ENCODE results near the gene NKAIN2.

NKAIN2 gene

GRCh38 chr6:124797224-124797623 is 993.6 kb downstream of the NKAIN2 start:
- Histone ChIP-seq H4K91ac (ENCODE audit: low read depth, low read length) (no peak overlapping the region), H3K79me2 (ENCODE audit: control insufficient read depth, insufficient read depth, low read length, poor library complexity) (no peaks in the 10 kb centered on the region), H2BK12ac (ENCODE audit: low read length) (no peak overlapping the region), H4K8ac (ENCODE audit: low read depth, low read length) (no peak overlapping the region), H3K9ac (ENCODE audit: low read length) (no peak overlapping the region), H2AK5ac (ENCODE audit: low read length) (no peak overlapping the region), H4K12ac (ENCODE audit: low read depth, low read length) (no peak overlapping the region), H3K27me3 (ENCODE audit: insufficient read depth, low read length) (no peaks in the 10 kb centered on the region), H3K27ac (ENCODE audit: low read depth, low read length) (no peak overlapping the region), H2BK120ac (ENCODE audit: insufficient read depth, low read length, poor library complexity) (no peak overlapping the region), H2BK5ac (ENCODE audit: low read depth, low read length, poor library complexity) (no peak overlapping the region), H3K4me2 (ENCODE audit: low read length) (no peak overlapping the region), H3K23ac (ENCODE audit: low read length) (no peak overlapping the region), H3K18ac (ENCODE audit: low read length) (no peak overlapping the region), H3K14ac (ENCODE audit: low read length) (no peak overlapping the region), H3K79me1 (ENCODE audit: low read length) (no peaks in the 10 kb centered on the region), H3K4ac (ENCODE audit: low read depth, low read length) (no peak overlapping the region), H2AFZ (ENCODE audit: insufficient read depth, low read length, poor library complexity) (no peak overlapping the region), H3K4me1 (ENCODE audit: control insufficient read depth in 1 of 2, insufficient read depth in 2 of 2, low read length in 2 of 2) (no peaks in the 10 kb centered on the region), H3K36me3 (ENCODE audit: control insufficient read depth in 1 of 2, insufficient read depth in 2 of 2, low read length in 2 of 2) (no peaks in the 10 kb centered on the region), H3K9me3 (ENCODE audit: insufficient read depth, low read depth, low read length) (no peaks in the 10 kb centered on the region), H3K4me3 (ENCODE audit: low read depth, low read length) (no peak overlapping the region)
- no peak for DNase-seq

- Histone ChIP-seq H3K4ac (ENCODE audit: low read depth, low read length) (no peak overlapping the region), H2BK12ac (ENCODE audit: low read length) (no peak overlapping the region), H4K12ac (ENCODE audit: low read depth, low read length) (no peak overlapping the region)
These were observed 995.4 kb downstream of the NKAIN2 start for GRCh38 chr6:124798942-124799496.

GRCh38 chr6:124799638-124800037 is 996.0 kb downstream of the NKAIN2 start:
- DNase-seq: no peak
- no peak overlapping the region for H3K14ac ChIP-seq (ENCODE audit: low read length)
- H3K9me3 ChIP-seq (ENCODE audit: insufficient read depth, low read depth, low read length): no peaks in the 10 kb centered on the region
- no peaks in the 10 kb centered on the region for H3K79me1 ChIP-seq (ENCODE audit: low read length)
- H3K4me3 ChIP-seq (ENCODE audit: low read depth, low read length): no peak overlapping the region
- H4K12ac ChIP-seq (ENCODE audit: low read depth, low read length): no peak overlapping the region
- no peak overlapping the region for H2AK5ac ChIP-seq (ENCODE audit: low read length)
- no peak overlapping the region for H4K8ac ChIP-seq (ENCODE audit: low read depth, low read length)
- H3K27ac ChIP-seq (ENCODE audit: low read depth, low read length): no peak overlapping the region
- no peaks in the 10 kb centered on the region for H3K27me3 ChIP-seq (ENCODE audit: insufficient read depth, low read length)
- no peaks in the 10 kb centered on the region for H3K36me3 ChIP-seq (ENCODE audit: control insufficient read depth in 1 of 2, insufficient read depth in 2 of 2, low read length in 2 of 2)
- H3K4me1 ChIP-seq (ENCODE audit: control insufficient read depth in 1 of 2, insufficient read depth in 2 of 2, low read length in 2 of 2): no peaks in the 10 kb centered on the region
- H3K4me2 ChIP-seq (ENCODE audit: low read length): no peak overlapping the region
- no peak overlapping the region for H3K4ac ChIP-seq (ENCODE audit: low read depth, low read length)
- no peak overlapping the region for H2BK120ac ChIP-seq (ENCODE audit: insufficient read depth, low read length, poor library complexity)
- no peak overlapping the region for H2AFZ ChIP-seq (ENCODE audit: insufficient read depth, low read length, poor library complexity)
- H3K79me2 ChIP-seq (ENCODE audit: control insufficient read depth, insufficient read depth, low read length, poor library complexity): no peaks in the 10 kb centered on the region
- H2BK12ac ChIP-seq (ENCODE audit: low read length): no peak overlapping the region
- H2BK5ac ChIP-seq (ENCODE audit: low read depth, low read length, poor library complexity): no peak overlapping the region
- no peak overlapping the region for H3K9ac ChIP-seq (ENCODE audit: low read length)
- H3K18ac ChIP-seq (ENCODE audit: low read length): no peak overlapping the region
- H3K23ac ChIP-seq (ENCODE audit: low read length): no peak overlapping the region
- H4K91ac ChIP-seq (ENCODE audit: low read depth, low read length): no peak overlapping the region

More at GRCh38 chr6:124798942-124799496, 995.4 kb downstream of the NKAIN2 start:
- 100% methylated on average over 1 of the region's 3 CpGs for WGBS (ENCODE audit: extremely low coverage, insufficient coverage, insufficient read length)
- no peaks in the 10 kb centered on the region for H3K36me3 ChIP-seq (ENCODE audit: control insufficient read depth in 1 of 2, insufficient read depth in 2 of 2, low read length in 2 of 2)
- no peak overlapping the region for H2AFZ ChIP-seq (ENCODE audit: insufficient read depth, low read length, poor library complexity)
- no peak overlapping the region for H3K4me2 ChIP-seq (ENCODE audit: low read length)
- H2BK120ac ChIP-seq (ENCODE audit: insufficient read depth, low read length, poor library complexity): no peak overlapping the region
- H3K27ac ChIP-seq (ENCODE audit: low read depth, low read length): no peak overlapping the region
- no peak for DNase-seq
- no peak overlapping the region for H3K18ac ChIP-seq (ENCODE audit: low read length)
- H2BK5ac ChIP-seq (ENCODE audit: low read depth, low read length, poor library complexity): no peak overlapping the region
- H4K8ac ChIP-seq (ENCODE audit: low read depth, low read length): no peak overlapping the region
- H3K27me3 ChIP-seq (ENCODE audit: insufficient read depth, low read length): no peaks in the 10 kb centered on the region
- no peak overlapping the region for H2AK5ac ChIP-seq (ENCODE audit: low read length)
- no peak overlapping the region for H3K14ac ChIP-seq (ENCODE audit: low read length)
- H3K4me3 ChIP-seq (ENCODE audit: low read depth, low read length): no peak overlapping the region
- no peak overlapping the region for H4K91ac ChIP-seq (ENCODE audit: low read depth, low read length)
- H3K23ac ChIP-seq (ENCODE audit: low read length): no peak overlapping the region
- no peak overlapping the region for H3K9ac ChIP-seq (ENCODE audit: low read length)
- no peaks in the 10 kb centered on the region for H3K79me1 ChIP-seq (ENCODE audit: low read length)
- no peaks in the 10 kb centered on the region for H3K9me3 ChIP-seq (ENCODE audit: insufficient read depth, low read depth, low read length)
- H3K79me2 ChIP-seq (ENCODE audit: control insufficient read depth, insufficient read depth, low read length, poor library complexity): no peaks in the 10 kb centered on the region
- H3K4me1 ChIP-seq (ENCODE audit: control insufficient read depth in 1 of 2, insufficient read depth in 2 of 2, low read length in 2 of 2): no peaks in the 10 kb centered on the region

- H3K36me3 ChIP-seq (ENCODE audit: control insufficient read depth in 1 of 2, insufficient read depth in 2 of 2, low read length in 2 of 2): no peaks in the 10 kb centered on the region
- H4K12ac ChIP-seq (ENCODE audit: low read depth, low read length): no peak overlapping the region
- no peaks in the 10 kb centered on the region for H3K27me3 ChIP-seq (ENCODE audit: insufficient read depth, low read length)
- no peak overlapping the region for H2BK120ac ChIP-seq (ENCODE audit: insufficient read depth, low read length, poor library complexity)
- H3K23ac ChIP-seq (ENCODE audit: low read length): no peak overlapping the region
- no peak overlapping the region for H2BK12ac ChIP-seq (ENCODE audit: low read length)
- H4K8ac ChIP-seq (ENCODE audit: low read depth, low read length): no peak overlapping the region
- H3K27ac ChIP-seq (ENCODE audit: low read depth, low read length): no peak overlapping the region
- H2AK5ac ChIP-seq (ENCODE audit: low read length): no peak overlapping the region
- no CpG with 5 or more reads among the region's 6 CpGs for WGBS (ENCODE audit: extremely low coverage, insufficient coverage, insufficient read length)
- no peak overlapping the region for H3K9ac ChIP-seq (ENCODE audit: low read length)
- no peak overlapping the region for H2AFZ ChIP-seq (ENCODE audit: insufficient read depth, low read length, poor library complexity)
- H3K18ac ChIP-seq (ENCODE audit: low read length): no peak overlapping the region
- no peak overlapping the region for H3K4me2 ChIP-seq (ENCODE audit: low read length)
- no peaks in the 10 kb centered on the region for H3K9me3 ChIP-seq (ENCODE audit: insufficient read depth, low read depth, low read length)
- no peaks in the 10 kb centered on the region for H3K79me2 ChIP-seq (ENCODE audit: control insufficient read depth, insufficient read depth, low read length, poor library complexity)
- no peak overlapping the region for H2BK5ac ChIP-seq (ENCODE audit: low read depth, low read length, poor library complexity)
- no peaks in the 10 kb centered on the region for H3K4me1 ChIP-seq (ENCODE audit: control insufficient read depth in 1 of 2, insufficient read depth in 2 of 2, low read length in 2 of 2)
- no peak overlapping the region for H3K4me3 ChIP-seq (ENCODE audit: low read depth, low read length)
- no peak overlapping the region for H3K4ac ChIP-seq (ENCODE audit: low read depth, low read length)
- H4K91ac ChIP-seq (ENCODE audit: low read depth, low read length): no peak overlapping the region
- H3K79me1 ChIP-seq (ENCODE audit: low read length): no peaks in the 10 kb centered on the region
- no peak for DNase-seq
- H3K14ac ChIP-seq (ENCODE audit: low read length): no peak overlapping the region
These were observed 996.6 kb downstream of the NKAIN2 start for GRCh38 chr6:124800222-124800621.
